ENCODE data around the gene PTPN23.

The PTPN23 gene

GRCh38 chr3:47374587-47374986 lies 6.2 kb upstream of the PTPN23 start:
- no peak for DNase-seq (ENCODE audit: low spot score)

GRCh38 chr3:47376393-47376792 lies 4.4 kb upstream of the PTPN23 start:
- DNase-seq (ENCODE audit: low spot score), result no peak

- no peak for DNase-seq (ENCODE audit: low spot score)
These were observed 3.6 kb upstream of the PTPN23 start for GRCh38 chr3:47377186-47377585.

GRCh38 chr3:47378869-47379268 lies 2.0 kb upstream of the PTPN23 start:
- DNase-seq (ENCODE audit: low spot score), result no peak

GRCh38 chr3:47379411-47379899 lies 1.4 kb upstream of the PTPN23 start:
- DNase-seq (ENCODE audit: low spot score), result no peak

GRCh38 chr3:47380026-47380600 lies 708 bp upstream of the PTPN23 start:
- DNase-seq (ENCODE audit: low spot score), result no peak

GRCh38 chr3:47381317-47382157 lies 716 bp downstream of the PTPN23 start:
- peak; percentile 90 for DNase-seq (ENCODE audit: low spot score)

GRCh38 chr3:47384425-47384824 lies 3.6 kb downstream of the PTPN23 start:
- no peak for DNase-seq (ENCODE audit: low spot score)

GRCh38 chr3:47385007-47385406 lies 4.2 kb downstream of the PTPN23 start:
- no peak for DNase-seq (ENCODE audit: low spot score)

GRCh38 chr3:47385796-47386195 lies 5.0 kb downstream of the PTPN23 start:
- DNase-seq (ENCODE audit: low spot score), result no peak

GRCh38 chr3:47392933-47393332 lies 12.1 kb downstream of the PTPN23 start:
- DNase-seq (ENCODE audit: low spot score), result no peak

- no peak for DNase-seq (ENCODE audit: low spot score)
These were observed 13.5 kb downstream of the PTPN23 start for GRCh38 chr3:47394140-47394870.

GRCh38 chr3:47394881-47395280 lies 14.1 kb downstream of the PTPN23 start:
- DNase-seq (ENCODE audit: low spot score), result no peak

GRCh38 chr3:47398228-47398627 lies 17.4 kb downstream of the PTPN23 start:
- no peak for DNase-seq (ENCODE audit: low spot score)

GRCh38 chr3:47399016-47399415 lies 18.2 kb downstream of the PTPN23 start:
- DNase-seq (ENCODE audit: low spot score), result no peak

- no peak for DNase-seq (ENCODE audit: low spot score)
These were observed 18.9 kb downstream of the PTPN23 start for GRCh38 chr3:47399531-47400270.

- DNase-seq (ENCODE audit: low spot score), result no peak
These were observed 23.6 kb downstream of the PTPN23 start for GRCh38 chr3:47404431-47404876.

GRCh38 chr3:47404955-47405790 lies 24.4 kb downstream of the PTPN23 start:
- no peak for DNase-seq (ENCODE audit: low spot score)

- no peak for DNase-seq (ENCODE audit: low spot score)
These were observed 25.3 kb downstream of the PTPN23 start for GRCh38 chr3:47405820-47406761.

GRCh38 chr3:47406762-47407149 lies 25.9 kb downstream of the PTPN23 start:
- no peak for DNase-seq (ENCODE audit: low spot score)
